ENCODE measurements around the gene PAQR3. TPM values are rescaled to one million over a fixed set of nuclear protein-coding genes. Genes with fewer than 3 reads are reported as not detected.

Gene PAQR3
- total and polyA plus RNA-seq, 2 of the 8 experiments (the other 6 are each of a cell fraction or from before 2014, with no cell fraction given), result 28.9 to 35.2 TPM

GRCh38 chr4:78956975-78957374 lies 17.7 kb upstream of the PAQR3 start:
- H4K8ac ChIP-seq (ENCODE audit: extremely low read depth, insufficient read depth, low read length), result no peak overlapping the region
- FAIRE-seq (no peak), DNase-seq (ENCODE audit: low read depth in 1 of 2, low spot score in 2 of 2) (no peak)
- TF ChIP-seq NANOG (IDR thresholded peaks at IDR 0.05; ENCODE audit: insufficient read depth, low read depth, low read length, poor library complexity, severe bottlenecking) (no peak), YY1 (IDR thresholded peaks at IDR 0.05; ENCODE audit: low read depth, low read length) (no peak), TAF7 (optimal IDR thresholded peaks at IDR 0.05; ENCODE audit: borderline replicate concordance, low read depth, low read length) (no peak), SIN3A (conservative IDR thresholded peaks at IDR 0.05 in 1 of 2, IDR thresholded peaks at IDR 0.05 in 1 of 2; ENCODE audit: low read depth in 1 of 2, low read length in 2 of 2) (no peak), RXRA (IDR thresholded peaks at IDR 0.05; ENCODE audit: insufficient read depth, low read depth, low read length) (no peak), MAFK (IDR thresholded peaks at IDR 0.05; ENCODE audit: low read depth, low read length) (no peak), FOSL1 (IDR thresholded peaks at IDR 0.05; ENCODE audit: insufficient read depth, low read depth, low read length) (no peak), CBX8 (IDR thresholded peaks at IDR 0.05; ENCODE audit: borderline replicate concordance, low read depth, low read length) (no peak), POU5F1 (IDR thresholded peaks at IDR 0.05; ENCODE audit: low read depth, low read length) (no peak)
- H3K27me3 ChIP-seq (replicated peaks in 1 of 4; ENCODE audit: control insufficient read depth in 3 of 4, extremely low read depth in 1 of 4, insufficient read depth in 3 of 4, low read length in 3 of 4), result no peaks in the 10 kb centered on the region
- no peaks in the 10 kb centered on the region for H3K23me2 ChIP-seq (ENCODE audit: low read depth, low read length)
- no peak overlapping the region for H2AFZ ChIP-seq (ENCODE audit: low read length)
- H4K91ac ChIP-seq (replicated peaks; ENCODE audit: insufficient read length, low read length), result no peak overlapping the region
- WGBS, 2 experiments (ENCODE audit: extremely low coverage in 1 of 2, insufficient coverage in 1 of 2, insufficient read length in 1 of 2, insufficient replicate concordance in 2 of 2, low coverage in 1 of 2, low lambda C conversion rate in 2 of 2, missing lambda C conversion rate in 1 of 2), result 85% methylated on average over 5 of the region's 5 CpGs; no CpG with 5 or more reads in 1 of the 2 experiments
- H3K36me3 ChIP-seq (ENCODE audit: control insufficient read depth in 2 of 4, insufficient read depth in 4 of 4, low read length in 3 of 4), result no peaks in the 10 kb centered on the region
- no peak overlapping the region for H2BK5ac ChIP-seq (ENCODE audit: low read depth, low read length)
- no peak overlapping the region for H2AK5ac ChIP-seq (ENCODE audit: low read depth, low read length)
- no peak overlapping the region for H3K18ac ChIP-seq (ENCODE audit: extremely low read depth, low read length)
- H3K9ac ChIP-seq (replicated peaks in 1 of 4; ENCODE audit: extremely low read depth in 1 of 4, low read depth in 3 of 4, low read length in 3 of 4), result no peak overlapping the region
- no peaks in the 10 kb centered on the region for H3K9me3 ChIP-seq (ENCODE audit: insufficient read depth in 2 of 2, low read depth in 1 of 2, low read length in 1 of 2)
- H3K4me1 ChIP-seq (replicated peaks in 1 of 4; ENCODE audit: control insufficient read depth in 3 of 4, insufficient read depth in 4 of 4, low read length in 3 of 4), result no peaks in the 10 kb centered on the region
- H3K23ac ChIP-seq (ENCODE audit: insufficient read length), result no peak overlapping the region
- H3K56ac ChIP-seq (replicated peaks; ENCODE audit: insufficient read length, low read depth, low read length), result no peak overlapping the region
- no peak overlapping the region for H3K4me2 ChIP-seq (ENCODE audit: insufficient read depth in 1 of 2, low read depth in 2 of 2, low read length in 2 of 2)
- H3K27ac ChIP-seq (ENCODE audit: low read depth, low read length), result no peak overlapping the region
- H3K4me3 ChIP-seq (ENCODE audit: extremely low read depth in 1 of 4, insufficient read depth in 2 of 4, low read depth in 3 of 4, low read length in 4 of 4), result no peak overlapping the region
- no peak overlapping the region for H3K4ac ChIP-seq (replicated peaks; ENCODE audit: insufficient read length, low read depth, low read length)
- no peak overlapping the region for H2BK20ac ChIP-seq (ENCODE audit: low read length)
- H3K14ac ChIP-seq (ENCODE audit: insufficient read length), result no peak overlapping the region
- ChIA-PET CTCF (ENCODE audit: partially characterized antibody) (interaction anchor here (0.6 to 1.3 kb wide), 5 partner anchors 15 to 1259 kb away, joined by 3 to 5 read pairs (median 3); no protein-coding TSS in a partner anchor), POLR2A (ENCODE audit: partially characterized antibody) (no interaction called here)
- H4K5ac ChIP-seq (ENCODE audit: insufficient read length, low read depth, low read length), result no peak overlapping the region
- H2BK15ac ChIP-seq (ENCODE audit: low read length), result no peak overlapping the region
- H2BK120ac ChIP-seq (replicated peaks; ENCODE audit: low read depth, low read length), result no peak overlapping the region
- no peaks in the 10 kb centered on the region for H3K79me2 ChIP-seq (ENCODE audit: control insufficient read depth in 1 of 2, insufficient read depth in 2 of 2, low read length in 2 of 2)
- no peaks in the 10 kb centered on the region for H3K79me1 ChIP-seq (ENCODE audit: low read depth, low read length)
- H2BK12ac ChIP-seq (ENCODE audit: low read depth, low read length), result no peak overlapping the region
- no peaks in the 10 kb centered on the region for H4K20me1 ChIP-seq (replicated peaks in 1 of 2; ENCODE audit: control insufficient read depth in 1 of 2, insufficient read depth in 2 of 2, low read length in 2 of 2)

All from H1 (cell line).